ENCODE results near the gene BRF1. TPM values are rescaled to one million over a fixed set of nuclear protein-coding genes. Genes with fewer than 3 reads are reported as not detected.
A peak's percentile ranks its signal among the peaks of the same experiment; 100 is the strongest.

BRF1 gene
- total and polyA plus RNA-seq, 9 donors, result 20.4 to 47.3 (median 37.1) TPM

GRCh38 chr14:105249182-105250007 is 51.4 kb downstream of the BRF1 start:
- WGBS, 3 donors, result 42 to 48% (median 48%) methylated on average over 53 to 62 of the region's 62 CpGs
- peak in 3 of 5 donors; percentile 23 to 49 (median 38) for DNase-seq
- H3K9me3 ChIP-seq, result no peaks in the 10 kb centered on the region
- H3K4me1 ChIP-seq (ENCODE audit: insufficient read depth), result peaks cover 8% of the 10 kb centered on the region
- TF ChIP-seq POLR2A (IDR thresholded peaks at IDR 0.05), result no peak
- no peak for TF ChIP-seq EP300 (IDR thresholded peaks at IDR 0.05)
- TF ChIP-seq, protein P1, sequence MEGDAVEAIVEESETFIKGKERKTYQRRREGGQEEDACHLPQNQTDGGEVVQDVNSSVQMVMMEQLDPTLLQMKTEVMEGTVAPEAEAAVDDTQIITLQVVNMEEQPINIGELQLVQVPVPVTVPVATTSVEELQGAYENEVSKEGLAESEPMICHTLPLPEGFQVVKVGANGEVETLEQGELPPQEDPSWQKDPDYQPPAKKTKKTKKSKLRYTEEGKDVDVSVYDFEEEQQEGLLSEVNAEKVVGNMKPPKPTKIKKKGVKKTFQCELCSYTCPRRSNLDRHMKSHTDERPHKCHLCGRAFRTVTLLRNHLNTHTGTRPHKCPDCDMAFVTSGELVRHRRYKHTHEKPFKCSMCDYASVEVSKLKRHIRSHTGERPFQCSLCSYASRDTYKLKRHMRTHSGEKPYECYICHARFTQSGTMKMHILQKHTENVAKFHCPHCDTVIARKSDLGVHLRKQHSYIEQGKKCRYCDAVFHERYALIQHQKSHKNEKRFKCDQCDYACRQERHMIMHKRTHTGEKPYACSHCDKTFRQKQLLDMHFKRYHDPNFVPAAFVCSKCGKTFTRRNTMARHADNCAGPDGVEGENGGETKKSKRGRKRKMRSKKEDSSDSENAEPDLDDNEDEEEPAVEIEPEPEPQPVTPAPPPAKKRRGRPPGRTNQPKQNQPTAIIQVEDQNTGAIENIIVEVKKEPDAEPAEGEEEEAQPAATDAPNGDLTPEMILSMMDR (IDR thresholded peaks at IDR 0.05), result no peak
- peak overlapping the region; percentile 66 for H3K4me3 ChIP-seq
- no peaks in the 10 kb centered on the region for H3K27me3 ChIP-seq
- no peaks in the 10 kb centered on the region for H3K36me3 ChIP-seq
- peak overlapping the region; percentile 80 to 95 for H3K27ac ChIP-seq
- intact Hi-C loops (cut with DNase I), result no loop called here

- peaks cover 8% of the 10 kb centered on the region for H3K4me1 ChIP-seq (ENCODE audit: insufficient read depth)
- peak; percentile 78 to 90 (median 86) for DNase-seq
- H3K27ac ChIP-seq, result peak within 1 kb of the TSS; percentile 80 to 95
- no peaks in the 10 kb centered on the region for H3K36me3 ChIP-seq
- TF ChIP-seq, protein P1 (IDR thresholded peaks at IDR 0.05), result peak in 1 of 3 donors; percentile 25
- TF ChIP-seq POLR2A (IDR thresholded peaks at IDR 0.05) (peak; percentile 17), EP300 (IDR thresholded peaks at IDR 0.05) (no peak)
- intact Hi-C loops (cut with DNase I), result no loop called here
- WGBS, 3 donors, result 1% methylated on average over 24 to 130 of the region's 130 CpGs
- no peaks in the 10 kb centered on the region for H3K27me3 ChIP-seq
- peak within 1 kb of the TSS; percentile 66 for H3K4me3 ChIP-seq
- H3K9me3 ChIP-seq, result no peaks in the 10 kb centered on the region
Measured at GRCh38 chr14:105248368-105249181, 52.2 kb downstream of the BRF1 start, which contains the start of gene BTBD6. TSS of gene BTBD6 (plus strand) at chr14:105248533. CDS start at chr14:105248712, 179 bp downstream.

DNA sequence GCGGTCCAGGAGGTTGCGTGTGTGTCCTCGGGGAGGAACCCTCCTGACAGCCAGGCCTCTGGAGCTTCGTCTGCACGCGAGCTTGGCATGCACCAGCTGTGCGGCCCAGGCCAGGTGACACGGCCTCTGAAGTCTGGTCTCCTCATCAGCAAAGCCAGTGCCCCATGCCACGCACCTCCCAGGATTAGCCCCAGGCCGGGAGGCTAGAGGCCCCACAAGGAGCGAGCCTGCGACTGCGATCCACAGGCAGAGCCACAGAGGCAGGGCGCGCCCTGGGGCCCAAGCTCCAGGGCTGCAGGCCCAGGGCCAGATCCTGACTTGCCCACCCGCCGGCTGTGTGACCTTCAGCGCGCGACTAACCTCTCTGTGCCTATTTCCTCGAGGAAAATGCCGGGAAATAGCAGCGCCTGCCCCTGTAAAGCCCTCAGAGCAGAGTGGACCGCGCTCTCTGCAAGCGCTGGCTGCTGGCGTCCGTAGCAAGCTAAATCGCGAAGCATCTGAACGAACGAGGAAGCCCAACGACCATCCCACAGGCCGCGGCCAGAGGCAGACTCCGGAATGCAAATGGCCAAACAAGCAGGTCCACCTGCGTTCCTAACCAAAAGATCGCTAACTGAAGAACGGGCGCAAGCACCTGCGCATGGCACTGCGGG is 53.0 kb downstream of the BRF1 start:
- peak in 2 of 5 donors; percentile 46 to 48 for DNase-seq
- peak overlapping the region; percentile 66 for H3K4me3 ChIP-seq
- H3K27ac ChIP-seq, result peak overlapping the region in 1 of 2 donors; percentile 69
- H3K27me3 ChIP-seq, result no peaks in the 10 kb centered on the region
- no peaks in the 10 kb centered on the region for H3K36me3 ChIP-seq
- H3K9me3 ChIP-seq, result no peaks in the 10 kb centered on the region
- peaks cover 8% of the 10 kb centered on the region for H3K4me1 ChIP-seq (ENCODE audit: insufficient read depth)
- intact Hi-C loops (cut with DNase I), result no loop called here
- no peak for TF ChIP-seq EP300 (IDR thresholded peaks at IDR 0.05)
- TF ChIP-seq POLR2A (IDR thresholded peaks at IDR 0.05), result no peak
- TF ChIP-seq, protein P1 (IDR thresholded peaks at IDR 0.05), result no peak
- WGBS, 3 donors, result 29 to 34% (median 31%) methylated on average over 39 to 42 of the region's 42 CpGs

- Histone ChIP-seq H3K27me3 (no peaks in the 10 kb centered on the region), H3K4me1 (ENCODE audit: insufficient read depth) (peaks cover 8% of the 10 kb centered on the region), H3K4me3 (no peak overlapping the region), H3K36me3 (no peaks in the 10 kb centered on the region), H3K27ac (no peak overlapping the region), H3K9me3 (no peaks in the 10 kb centered on the region)
- no peak for DNase-seq
- TF ChIP-seq EP300 (IDR thresholded peaks at IDR 0.05), result no peak
- TF ChIP-seq POLR2A (IDR thresholded peaks at IDR 0.05), result no peak
- TF ChIP-seq, protein P1 (IDR thresholded peaks at IDR 0.05), result no peak
- intact Hi-C loops (cut with DNase I), result no loop called here
- 91 to 93% (median 93%) methylated on average over 16 of the region's 16 CpGs for WGBS, 3 donors
Measured at GRCh38 chr14:105247026-105247425, 53.8 kb downstream of the BRF1 start.

All from ovary (tissue), 9 donors.